Spleen (tissue), 13 donors: ENCODE data around the gene RAPGEF4. TPM values are rescaled to one million over a fixed set of nuclear protein-coding genes. Genes with fewer than 3 reads are reported as not detected.

ENCODE experiments used
- DNase-seq: peaks from one replicate; pipeline ENCODE4 v3.0.0-alpha.2; 2020
- H3K27ac ChIP-seq, 8 donors: fragments of 200-600 bp; sonication (generic) in 7 of 8; 1 replicate in 4 of 8; 2 replicates in 4 of 8; pipeline versions ENCODE4 v1.5.0 to v1.8.0; 2016 to 2021; ENCODE audit warnings: inconsistent platforms in 4 of 8, mild to moderate bottlenecking in 4 of 8, moderate library complexity in 1 of 8
- H3K27me3 ChIP-seq, 7 donors: fragments of 200-600 bp; sonication (generic) in 6 of 7; replicated peaks in 1 of 7; 1 replicate in 4 of 7; 2 replicates in 3 of 7; pipeline versions ENCODE4 v1.5.0 to v1.8.0; 2016 to 2021; ENCODE audit warnings: inconsistent platforms in 3 of 7, mild to moderate bottlenecking in 1 of 7
- H3K36me3 ChIP-seq, 6 donors: fragments of 200-600 bp; sonication (generic) in 5 of 6; 1 replicate in 4 of 6; 2 replicates in 2 of 6; pipeline versions ENCODE4 v1.5.0 to v1.8.0; 2016 to 2021; ENCODE audit warnings: inconsistent platforms in 2 of 6
- H3K4me1 ChIP-seq, 6 donors: fragments of 200-600 bp; sonication (generic) in 5 of 6; 1 replicate in 3 of 6; 2 replicates in 3 of 6; pipeline versions ENCODE4 v1.5.0 to v1.8.0; 2016 to 2021; ENCODE audit warnings: inconsistent platforms in 3 of 6
- H3K4me3 ChIP-seq, 8 donors: fragments of 200-600 bp; sonication (generic) in 7 of 8; 1 replicate in 4 of 8; 2 replicates in 4 of 8; pipeline versions ENCODE4 v1.5.0 to v1.8.0; 2016 to 2021; ENCODE audit warnings: inconsistent platforms in 4 of 8, mild to moderate bottlenecking in 4 of 8, moderate library complexity in 2 of 8
- H3K9me3 ChIP-seq, 8 donors: fragments of 200-600 bp; sonication (generic) in 7 of 8; 1 replicate in 4 of 8; 2 replicates in 4 of 8; pipeline versions ENCODE4 v1.5.0 to v1.8.0; 2016 to 2021; ENCODE audit warnings: inconsistent platforms in 4 of 8
- POLR2A ChIP-seq, 3 donors: fragments of 450-650 bp; IDR thresholded peaks; one replicate each; pipeline ENCODE4 v1.5.1; 2017; ENCODE audit warnings: antibody characterized with exemption in 3 of 3, mild to moderate bottlenecking in 1 of 3
- POLR2AphosphoS5 ChIP-seq, 3 donors: sonication (generic); formaldehyde crosslinking; IDR thresholded peaks; one replicate each; pipeline ENCODE4 v1.5.1; 2017; ENCODE audit warnings: antibody characterized with exemption in 3 of 3
- WGBS, 5 donors: extraction: QIAGEN DNeasy Blood & Tissue Kit in 3 of 5; methylation state at CpG; one replicate each; pipeline versions ENCODE4 v1.1.5 to v1.1.7; 2013 to 2018; 5-methylcytosine and 5-hydroxymethylcytosine counted together
- intact Hi-C: fragments of 100-400 bp; cut with DNase I; formaldehyde crosslinking; loops from one replicate; pipeline ENCODE4 v1.15.0; 2023; ENCODE audit warnings: low total_unique reads
- long read RNA-seq, 2 donors: transcript quantifications; one replicate each; lab custom pipeline, GENCODE V29; 2026
- polyA plus RNA-seq, 3 donors: library from polyadenylated mRNA; stranded (reverse); fragments of 200-250 nt; gene quantifications; one replicate each; pipeline ENCODE4 v1.2.1, GENCODE V29; 2013
- total RNA-seq, 7 donors: library from RNA; depleted of rRNA in 3 of 7; stranded (reverse); fragments of >200 nt in 3 of 7; fragmentation: NEBNext Ultra II Directional in 4 of 7; extraction: Animal tissue kit (Norgen Biotek cat#: 25700) in 4 of 7; gene quantifications; one replicate each; pipeline versions ENCODE4 v1.1.0 to v1.2.1, GENCODE V29; 2016 to 2021
- TF ChIP-seq, protein P1 (sequence below), 11 experiments: fragments of 200-600 bp in 7 of 11; fragments of 450-650 bp in 4 of 11; sonication (generic) in 4 of 11; IDR thresholded peaks in 8 of 11; conservative IDR thresholded peaks in 3 of 11; 1 replicate in 7 of 11; 2 replicates in 4 of 11; pipeline versions ENCODE4 v1.4.0 to v1.8.0; 2016 to 2021; ENCODE audit warnings: antibody characterized with exemption in 11 of 11, inconsistent platforms in 4 of 11, mild to moderate bottlenecking in 1 of 11
- donor health status: healthy with polysubstance abuse.
- donor health status: DM: no; HTN: no; CAD: no; lungs with moderate emphysema.
- donor health status: DM: no; HTN: no; CAD: no.
- donor health status: Bipolar disorder and iron deficiency.
- donor health status: healthy.
- donor health status: DM: no; HTN: no; CAD: no.
- donor health status: DM: yes; HTN: yes; CAD: no.

RAPGEF4 gene
- total RNA-seq (10 to 100 TPM in 1 of 7 donors, 1 to 10 TPM in 6; 1.5 to 11.0 (median 2.6) TPM), polyA plus RNA-seq (under 1 TPM; 0.52 to 0.86 (median 0.80) TPM)
- long read RNA-seq, donor 1: 0 reads
- long read RNA-seq, donor 2, partial matches to known transcripts: 0 of 1 reads
- long read RNA-seq, donor 2, other reads (novel, unspliced or antisense): 0 of 1 reads

DNA sequence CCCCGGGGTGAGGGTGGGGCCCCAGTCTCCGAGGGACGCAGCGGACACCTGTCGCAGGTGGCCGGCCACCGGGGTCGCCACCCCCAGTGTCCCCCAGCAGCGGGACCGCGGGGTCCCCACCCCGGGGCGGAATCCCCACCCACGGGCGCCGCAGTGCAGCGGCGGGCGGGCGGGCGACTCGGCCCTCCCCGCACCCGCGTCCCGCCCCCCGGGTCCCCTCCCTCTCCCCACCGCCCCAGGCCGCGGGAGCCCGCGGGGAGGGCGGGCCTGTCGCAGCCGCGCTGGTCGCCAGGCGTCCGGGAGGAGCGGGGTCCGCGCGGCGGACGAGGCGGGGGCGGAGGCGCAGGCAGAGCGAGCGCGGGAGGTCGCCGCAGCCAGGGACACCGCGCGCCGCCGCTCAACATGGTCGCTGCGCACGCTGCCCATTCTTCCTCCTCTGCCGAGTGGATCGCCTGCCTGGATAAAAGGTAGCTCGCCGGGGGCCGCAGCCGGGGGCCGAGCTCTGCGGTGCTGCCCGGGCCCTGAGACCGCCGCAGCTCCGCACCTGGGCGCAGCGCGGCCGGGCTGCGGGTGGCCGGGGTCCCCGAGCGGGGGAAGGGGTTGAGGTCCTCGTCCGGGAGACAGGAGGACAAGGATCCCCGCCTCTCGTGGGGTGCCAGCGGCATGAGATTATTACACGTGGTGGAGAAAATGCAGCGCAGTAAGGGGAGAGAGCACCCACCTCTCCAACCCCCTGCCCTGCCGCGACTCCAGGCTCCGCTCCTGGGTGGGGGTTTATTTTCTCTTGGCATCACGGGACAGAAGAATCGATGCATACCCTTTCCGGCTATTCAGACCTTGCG lies at the start of gene RAPGEF4:
RAPGEF4 (plus strand) TSS at position 264 of the 842 bp plus-strand sequence; CDS start at position 403, 139 bp downstream.
- peaks cover 0 to 58% (median 39%) of the 10 kb centered on the region in 7 donors for H3K27me3 ChIP-seq
- no peaks in the 10 kb centered on the region for H3K36me3 ChIP-seq
- intact Hi-C loops: no loop called here
- TF ChIP-seq POLR2A (IDR thresholded peaks at IDR 0.05) (no peak), POLR2AphosphoS5 (IDR thresholded peaks at IDR 0.05) (no peak)
- TF ChIP-seq, protein P1, sequence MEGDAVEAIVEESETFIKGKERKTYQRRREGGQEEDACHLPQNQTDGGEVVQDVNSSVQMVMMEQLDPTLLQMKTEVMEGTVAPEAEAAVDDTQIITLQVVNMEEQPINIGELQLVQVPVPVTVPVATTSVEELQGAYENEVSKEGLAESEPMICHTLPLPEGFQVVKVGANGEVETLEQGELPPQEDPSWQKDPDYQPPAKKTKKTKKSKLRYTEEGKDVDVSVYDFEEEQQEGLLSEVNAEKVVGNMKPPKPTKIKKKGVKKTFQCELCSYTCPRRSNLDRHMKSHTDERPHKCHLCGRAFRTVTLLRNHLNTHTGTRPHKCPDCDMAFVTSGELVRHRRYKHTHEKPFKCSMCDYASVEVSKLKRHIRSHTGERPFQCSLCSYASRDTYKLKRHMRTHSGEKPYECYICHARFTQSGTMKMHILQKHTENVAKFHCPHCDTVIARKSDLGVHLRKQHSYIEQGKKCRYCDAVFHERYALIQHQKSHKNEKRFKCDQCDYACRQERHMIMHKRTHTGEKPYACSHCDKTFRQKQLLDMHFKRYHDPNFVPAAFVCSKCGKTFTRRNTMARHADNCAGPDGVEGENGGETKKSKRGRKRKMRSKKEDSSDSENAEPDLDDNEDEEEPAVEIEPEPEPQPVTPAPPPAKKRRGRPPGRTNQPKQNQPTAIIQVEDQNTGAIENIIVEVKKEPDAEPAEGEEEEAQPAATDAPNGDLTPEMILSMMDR (IDR thresholded peaks at IDR 0.05 in 8 of 11, conservative IDR thresholded peaks at IDR 0.05 in 3 of 11): no peak
- H3K27ac ChIP-seq: no peak within 1 kb of the TSS
- WGBS, 5 donors: 1 to 2% (median 2%) methylated on average over 15 to 95 of the region's 95 CpGs
- H3K4me1 ChIP-seq: peaks cover 5 to 18% (median 12%) of the 10 kb centered on the region in 6 donors
- DNase-seq: no peak
- no peaks in the 10 kb centered on the region for H3K9me3 ChIP-seq
- peak within 1 kb of the TSS; percentile 22 to 67 (median 36) for H3K4me3 ChIP-seq

DNA sequence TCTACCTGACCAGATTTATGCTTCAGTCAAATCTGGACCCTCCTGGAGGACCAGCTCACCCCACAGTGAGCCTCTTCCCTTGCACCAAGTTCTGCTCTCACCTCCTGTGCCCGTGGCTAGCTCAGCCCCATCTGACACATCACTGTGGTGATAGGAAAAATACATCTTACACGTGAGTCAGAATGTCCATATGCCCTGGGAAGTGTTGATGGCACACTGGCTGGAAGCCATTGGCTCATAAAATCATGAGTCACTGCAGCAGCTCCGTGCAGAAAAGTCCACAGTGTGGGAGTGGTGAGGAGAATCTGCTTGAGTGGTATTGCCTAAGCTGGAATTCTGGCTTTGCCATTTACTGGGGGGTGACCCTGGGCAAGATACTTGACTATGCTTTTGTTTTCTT lies 42.6 kb upstream of the RAPGEF4 start:
- intact Hi-C loops: no loop called here
- TF ChIP-seq POLR2AphosphoS5 (IDR thresholded peaks at IDR 0.05) (no peak), POLR2A (IDR thresholded peaks at IDR 0.05) (no peak)
- TF ChIP-seq, protein P1 (IDR thresholded peaks at IDR 0.05 in 8 of 11, conservative IDR thresholded peaks at IDR 0.05 in 3 of 11): no peak
- H3K4me3 ChIP-seq: no peak overlapping the region
- peaks cover 0 to 17% (median 0%) of the 10 kb centered on the region in 8 donors for H3K9me3 ChIP-seq
- no peak for DNase-seq
- H3K4me1 ChIP-seq: peaks cover 0 to 13% (median 0%) of the 10 kb centered on the region in 6 donors
- WGBS, 5 donors: 15 to 26% (median 23%) methylated on average over 3 of the region's 3 CpGs
- H3K27ac ChIP-seq: no peak overlapping the region
- H3K36me3 ChIP-seq: no peaks in the 10 kb centered on the region
- H3K27me3 ChIP-seq: no peaks in the 10 kb centered on the region

DNA sequence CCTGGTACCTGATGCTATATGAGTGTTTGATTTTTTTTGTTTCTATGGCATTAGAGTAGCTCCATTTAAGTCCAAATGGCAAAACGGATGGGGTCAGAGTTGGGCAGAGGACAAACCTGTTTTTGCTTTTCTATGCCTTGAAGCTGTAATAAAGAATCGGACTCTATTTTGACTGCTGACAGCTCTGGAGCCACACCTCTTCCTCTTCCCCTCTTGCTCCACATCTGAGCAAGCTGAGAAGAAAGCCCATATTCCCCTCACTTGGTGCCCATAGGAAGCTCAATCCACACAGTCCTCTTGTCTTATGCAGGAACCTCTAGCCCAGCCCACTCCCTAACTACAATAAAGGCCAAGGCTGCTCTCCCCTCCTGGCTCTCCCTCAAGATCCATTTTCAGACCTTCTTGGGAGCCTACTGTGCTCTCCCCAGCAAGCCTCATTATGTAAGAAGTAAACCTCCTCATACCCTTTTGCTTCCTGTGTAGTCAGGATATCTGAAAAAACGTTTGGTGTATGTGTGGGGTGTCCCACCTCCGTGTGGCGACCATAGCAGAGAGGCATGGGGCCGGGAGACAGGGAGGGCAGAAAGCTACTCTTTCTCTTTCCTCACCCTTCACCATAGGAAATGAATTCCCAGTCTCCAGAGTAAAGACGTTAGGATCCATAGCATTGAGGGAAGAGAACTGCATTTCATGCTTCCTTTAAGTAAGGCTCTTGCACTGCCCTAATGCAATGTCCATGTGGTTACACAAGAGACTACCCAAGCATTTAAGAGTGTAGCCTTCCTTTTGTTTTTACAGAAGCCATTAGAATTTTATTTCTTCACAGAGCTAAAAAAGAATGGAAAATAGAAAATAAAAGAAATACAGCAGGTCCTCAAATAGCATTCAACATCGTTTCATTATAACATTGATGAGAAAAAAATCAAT lies 41.9 kb upstream of the RAPGEF4 start:
- intact Hi-C loops: no loop called here
- TF ChIP-seq POLR2A (IDR thresholded peaks at IDR 0.05) (no peak), POLR2AphosphoS5 (IDR thresholded peaks at IDR 0.05) (no peak)
- TF ChIP-seq, protein P1 (IDR thresholded peaks at IDR 0.05 in 8 of 11, conservative IDR thresholded peaks at IDR 0.05 in 3 of 11): no peak
- Histone ChIP-seq H3K27me3 (no peaks in the 10 kb centered on the region), H3K9me3 (peaks cover 0 to 16% (median 0%) of the 10 kb centered on the region in 8 donors), H3K36me3 (no peaks in the 10 kb centered on the region), H3K4me1 (peaks cover 0 to 13% (median 0%) of the 10 kb centered on the region in 6 donors), H3K4me3 (no peak overlapping the region), H3K27ac (peak overlapping the region in 1 of 8 donors; percentile 10)
- DNase-seq: no peak
- 36 to 55% (median 39%) methylated on average over 8 of the region's 8 CpGs for WGBS, 5 donors
